HCT116 (cell line): ENCODE results near the gene PDE7B.

ENCODE experiments used
- CEBPB ChIP-seq: IDR thresholded peaks from 2 replicates; pipeline ENCODE4 v1.6.1; 2012; ENCODE audit warnings: low read depth
- CTCF ChIP-seq, 3 experiments: fragments of 200-600 bp in 1 of 3; sonication (generic) in 1 of 3; IDR thresholded peaks in 2 of 3; conservative IDR thresholded peaks in 1 of 3; 2 replicates each; pipeline ENCODE4 v1.5.1; 2012 to 2017; ENCODE audit warnings: low read depth in 2 of 3, low read length in 2 of 3, antibody characterized with exemption in 1 of 3, borderline replicate concordance in 1 of 3, control low read depth in 1 of 3, mild to moderate bottlenecking in 1 of 3, mixed read lengths in 1 of 3, mixed run types in 1 of 3, moderate library complexity in 1 of 3; ENCODE audit not compliant: insufficient read depth in 1 of 3
- ELF1 ChIP-seq: IDR thresholded peaks from 2 replicates; pipeline ENCODE4 v1.6.1; 2012; ENCODE audit warnings: low read depth, borderline replicate concordance
- EZH2phosphoT487 ChIP-seq: fragments of 200-600 bp; IDR thresholded peaks from 2 replicates; pipeline ENCODE4 v1.6.1; 2018; ENCODE audit warnings: antibody characterized with exemption, borderline replicate concordance
- POLR2AphosphoS5 ChIP-seq: IDR thresholded peaks from 2 replicates; pipeline ENCODE4 v1.6.1; 2011; ENCODE audit warnings: mild to moderate bottlenecking, low read depth, low read length, moderate library complexity

GRCh38 chr6:136147342-136147741 is 295.8 kb downstream of the PDE7B start:
- no peak for TF ChIP-seq CTCF (IDR thresholded peaks at IDR 0.05 in 2 of 3, conservative IDR thresholded peaks at IDR 0.05 in 1 of 3; ENCODE audit: borderline replicate concordance in 1 of 3, insufficient read depth in 1 of 3, low read depth in 2 of 3, low read length in 2 of 3)
- no peak for TF ChIP-seq ELF1
- no peak for TF ChIP-seq CEBPB
- no peak for TF ChIP-seq EZH2phosphoT487
- TF ChIP-seq POLR2AphosphoS5: no peak
